Peyer's patch (tissue), 4 donors: ENCODE data around the gene ZC3H7A.

Experiments
- POLR2A ChIP-seq, 2 donors: fragments of 450-650 bp; IDR thresholded peaks; one replicate each; pipeline ENCODE4 v1.5.1; 2017; ENCODE audit warnings: antibody characterized with exemption in 2 of 2, mild to moderate bottlenecking in 2 of 2, moderate library complexity in 2 of 2
- TF ChIP-seq, protein P1 (sequence below), 6 experiments: fragments of 450-650 bp in 4 of 6; fragments of 200-600 bp in 2 of 6; sonication (generic) in 1 of 6; IDR thresholded peaks; one replicate each; pipeline ENCODE4 v1.5.1; 2017 to 2019; ENCODE audit warnings: antibody characterized with exemption in 6 of 6, mild to moderate bottlenecking in 3 of 6, moderate library complexity in 1 of 6

DNA sequence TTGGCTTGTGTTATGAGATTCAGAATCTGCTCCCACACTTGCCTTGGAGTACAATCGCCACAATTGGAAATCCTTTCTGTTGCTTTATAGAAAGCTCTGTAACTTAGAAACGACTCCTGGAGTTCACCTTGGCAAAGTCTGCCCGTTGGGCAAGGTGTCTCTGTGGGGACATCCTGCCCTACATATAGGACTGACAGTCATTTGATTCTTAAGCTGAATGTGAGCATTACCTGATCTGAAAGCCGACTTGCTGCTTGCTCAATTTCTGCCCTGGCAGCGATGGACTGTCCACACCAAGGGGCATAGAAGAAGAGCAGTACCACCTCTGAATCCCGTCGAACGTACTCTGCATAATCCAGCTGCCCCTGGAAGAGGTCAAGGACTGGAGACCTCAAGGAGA is 61.3 kb downstream of the ZC3H7A start:
- TF ChIP-seq POLR2A (IDR thresholded peaks at IDR 0.05) = no peak
- TF ChIP-seq, protein P1, sequence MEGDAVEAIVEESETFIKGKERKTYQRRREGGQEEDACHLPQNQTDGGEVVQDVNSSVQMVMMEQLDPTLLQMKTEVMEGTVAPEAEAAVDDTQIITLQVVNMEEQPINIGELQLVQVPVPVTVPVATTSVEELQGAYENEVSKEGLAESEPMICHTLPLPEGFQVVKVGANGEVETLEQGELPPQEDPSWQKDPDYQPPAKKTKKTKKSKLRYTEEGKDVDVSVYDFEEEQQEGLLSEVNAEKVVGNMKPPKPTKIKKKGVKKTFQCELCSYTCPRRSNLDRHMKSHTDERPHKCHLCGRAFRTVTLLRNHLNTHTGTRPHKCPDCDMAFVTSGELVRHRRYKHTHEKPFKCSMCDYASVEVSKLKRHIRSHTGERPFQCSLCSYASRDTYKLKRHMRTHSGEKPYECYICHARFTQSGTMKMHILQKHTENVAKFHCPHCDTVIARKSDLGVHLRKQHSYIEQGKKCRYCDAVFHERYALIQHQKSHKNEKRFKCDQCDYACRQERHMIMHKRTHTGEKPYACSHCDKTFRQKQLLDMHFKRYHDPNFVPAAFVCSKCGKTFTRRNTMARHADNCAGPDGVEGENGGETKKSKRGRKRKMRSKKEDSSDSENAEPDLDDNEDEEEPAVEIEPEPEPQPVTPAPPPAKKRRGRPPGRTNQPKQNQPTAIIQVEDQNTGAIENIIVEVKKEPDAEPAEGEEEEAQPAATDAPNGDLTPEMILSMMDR (IDR thresholded peaks at IDR 0.05) = no peak
